ENCODE measurements around the gene OR1L6.

- TF ChIP-seq POLR2AphosphoS5 (IDR thresholded peaks at IDR 0.05) (no peak), POLR2A (IDR thresholded peaks at IDR 0.05) (no peak)
Measured at GRCh38 chr9:122742003-122742402, at the start of gene OR1L6.
